Testis (tissue), 2 donors: ENCODE results near the gene BTRC.

ENCODE experiments used
- POLR2A ChIP-seq: fragments of 450-650 bp; IDR thresholded peaks from one replicate; pipeline ENCODE4 v1.6.1; 2017; ENCODE audit warnings: antibody characterized with exemption, mild to moderate bottlenecking, moderate library complexity
- TF ChIP-seq, protein P1 (sequence below), 3 experiments: fragments of 450-650 bp in 2 of 3; fragments of 200-600 bp in 1 of 3; sonication (generic) in 1 of 3; IDR thresholded peaks; one replicate each; pipeline ENCODE4 v1.5.1; 2016 to 2019; ENCODE audit warnings: antibody characterized with exemption in 3 of 3, mild to moderate bottlenecking in 2 of 3, moderate library complexity in 1 of 3

DNA sequence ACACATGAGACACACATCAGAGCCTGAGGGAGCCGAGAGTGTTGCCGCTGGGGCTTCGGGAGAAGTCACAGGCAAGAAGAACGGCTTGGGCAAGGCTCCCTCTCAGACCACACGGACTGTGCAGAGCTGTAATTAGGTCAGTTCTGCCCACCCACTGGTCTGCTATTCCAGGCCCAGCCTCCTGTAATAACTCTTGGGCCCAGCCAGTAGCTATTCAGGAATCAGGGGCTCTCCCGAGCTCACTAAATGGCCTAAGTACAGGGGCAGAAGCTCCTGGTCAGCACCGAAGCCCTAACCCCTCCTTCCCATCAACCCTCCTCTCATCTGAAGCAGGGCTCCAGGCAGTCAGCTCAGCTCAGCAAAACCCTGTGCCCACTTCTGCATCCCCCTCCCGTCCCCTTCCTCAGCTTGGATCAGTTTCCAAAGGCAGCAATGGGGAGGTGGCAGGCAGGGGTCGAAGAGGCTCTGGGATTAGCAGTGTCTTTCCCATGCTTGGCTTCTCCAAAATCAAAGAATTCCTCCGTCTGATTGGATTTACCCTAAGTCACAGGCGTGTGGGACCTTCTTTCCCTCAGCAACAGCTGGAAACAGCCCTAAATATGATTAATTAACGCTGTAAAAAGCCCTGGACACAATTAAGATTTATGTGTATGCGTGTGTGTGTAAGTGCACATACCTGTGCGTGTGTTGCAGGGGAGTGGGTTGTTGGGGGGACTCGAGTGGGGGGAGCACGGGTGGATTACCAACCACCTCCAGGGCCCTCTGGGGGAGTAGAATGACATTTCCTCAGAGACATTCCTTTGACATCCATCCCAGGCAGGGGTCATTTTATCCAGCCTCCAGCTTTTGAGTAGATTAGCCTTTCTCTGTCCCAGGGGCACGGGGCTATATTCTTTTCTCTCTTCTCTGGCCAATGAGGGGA, 48.4 kb upstream of the BTRC start:
- TF ChIP-seq, protein P1, sequence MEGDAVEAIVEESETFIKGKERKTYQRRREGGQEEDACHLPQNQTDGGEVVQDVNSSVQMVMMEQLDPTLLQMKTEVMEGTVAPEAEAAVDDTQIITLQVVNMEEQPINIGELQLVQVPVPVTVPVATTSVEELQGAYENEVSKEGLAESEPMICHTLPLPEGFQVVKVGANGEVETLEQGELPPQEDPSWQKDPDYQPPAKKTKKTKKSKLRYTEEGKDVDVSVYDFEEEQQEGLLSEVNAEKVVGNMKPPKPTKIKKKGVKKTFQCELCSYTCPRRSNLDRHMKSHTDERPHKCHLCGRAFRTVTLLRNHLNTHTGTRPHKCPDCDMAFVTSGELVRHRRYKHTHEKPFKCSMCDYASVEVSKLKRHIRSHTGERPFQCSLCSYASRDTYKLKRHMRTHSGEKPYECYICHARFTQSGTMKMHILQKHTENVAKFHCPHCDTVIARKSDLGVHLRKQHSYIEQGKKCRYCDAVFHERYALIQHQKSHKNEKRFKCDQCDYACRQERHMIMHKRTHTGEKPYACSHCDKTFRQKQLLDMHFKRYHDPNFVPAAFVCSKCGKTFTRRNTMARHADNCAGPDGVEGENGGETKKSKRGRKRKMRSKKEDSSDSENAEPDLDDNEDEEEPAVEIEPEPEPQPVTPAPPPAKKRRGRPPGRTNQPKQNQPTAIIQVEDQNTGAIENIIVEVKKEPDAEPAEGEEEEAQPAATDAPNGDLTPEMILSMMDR (IDR thresholded peaks at IDR 0.05), result no peak
- no peak for TF ChIP-seq POLR2A
